Glutamatergic neuron (in vitro differentiated cells): Measurements from ENCODE around the gene TRIO. TPM values are rescaled to one million over a fixed set of nuclear protein-coding genes. Genes with fewer than 3 reads are reported as not detected.

Experiments
- DNase-seq: peaks from one replicate; pipeline ENCODE4 v3.0.0; 2022
- H3K27ac Mint-ChIP-seq: one replicate; pipeline ENCODE4 v1.8.0; 2020; ENCODE audit warnings: mild to moderate bottlenecking, mixed read lengths, inconsistent platforms; ENCODE audit not compliant: unreplicated experiment
- H3K27me3 Mint-ChIP-seq: one replicate; pipeline ENCODE4 v1.8.0; 2020; ENCODE audit warnings: mild to moderate bottlenecking, moderate library complexity, mixed read lengths, inconsistent platforms; ENCODE audit not compliant: unreplicated experiment
- H3K36me3 Mint-ChIP-seq: one replicate; pipeline ENCODE4 v1.8.0; 2020; ENCODE audit warnings: mild to moderate bottlenecking, mixed read lengths, inconsistent platforms; ENCODE audit not compliant: unreplicated experiment
- H3K4me1 Mint-ChIP-seq: one replicate; pipeline ENCODE4 v1.8.0; 2020; ENCODE audit warnings: mild to moderate bottlenecking, low read depth, mixed read lengths, inconsistent platforms; ENCODE audit not compliant: unreplicated experiment
- H3K4me3 Mint-ChIP-seq: one replicate; pipeline ENCODE4 v1.8.0; 2020; ENCODE audit warnings: mild to moderate bottlenecking, mixed read lengths, inconsistent platforms; ENCODE audit not compliant: unreplicated experiment
- H3K9me3 Mint-ChIP-seq: one replicate; pipeline ENCODE4 v1.8.0; 2020; ENCODE audit warnings: mild to moderate bottlenecking, moderate library complexity, mixed read lengths, inconsistent platforms; ENCODE audit not compliant: unreplicated experiment
- total RNA-seq: library from RNA; stranded (reverse); fragmentation: NEBNext Ultra II Directional; extraction: Animal tissue kit (Norgen Biotek cat#: 25700); gene quantifications from one replicate; pipeline ENCODE4 v1.2.1, GENCODE V29; 2021; ENCODE audit not compliant: unreplicated experiment
- TF ChIP-seq, protein P1 (sequence below): fragments of 200-600 bp; sonication (generic); IDR thresholded peaks from one replicate; pipeline ENCODE4 v1.5.0; 2021; ENCODE audit not compliant: partially characterized antibody, unreplicated experiment

The TRIO gene
- total RNA-seq, 1 donor from 2014 or later, result 281 TPM

DNA sequence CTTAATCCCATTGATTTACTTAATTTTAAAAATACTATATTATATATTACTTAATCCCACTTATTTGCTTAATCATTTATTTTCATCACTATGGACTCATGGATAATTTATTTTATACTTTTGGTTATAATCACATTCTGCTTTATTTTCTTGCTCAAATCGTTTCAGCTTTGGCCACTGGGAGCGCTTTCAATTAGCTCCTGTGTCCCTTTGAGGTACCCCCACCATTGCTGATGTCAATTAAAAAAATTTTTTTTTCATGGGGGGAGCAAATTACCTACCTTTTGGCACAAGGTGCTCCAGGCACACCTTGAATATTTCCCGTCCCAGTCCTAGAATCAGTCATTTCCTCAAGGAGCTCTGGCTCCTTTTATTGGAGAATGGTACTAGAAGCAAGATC lies 1.4 kb upstream of the TRIO start:
- no peak for DNase-seq
- Mint-ChIP-seq H3K27ac (no peak overlapping the region), H3K27me3 (peaks cover 20% of the 10 kb centered on the region), H3K36me3 (peaks cover 9% of the 10 kb centered on the region), H3K4me1 (peaks cover 41% of the 10 kb centered on the region), H3K9me3 (peaks cover 22% of the 10 kb centered on the region), H3K4me3 (peak overlapping the region; percentile 15)
- TF ChIP-seq, protein P1, sequence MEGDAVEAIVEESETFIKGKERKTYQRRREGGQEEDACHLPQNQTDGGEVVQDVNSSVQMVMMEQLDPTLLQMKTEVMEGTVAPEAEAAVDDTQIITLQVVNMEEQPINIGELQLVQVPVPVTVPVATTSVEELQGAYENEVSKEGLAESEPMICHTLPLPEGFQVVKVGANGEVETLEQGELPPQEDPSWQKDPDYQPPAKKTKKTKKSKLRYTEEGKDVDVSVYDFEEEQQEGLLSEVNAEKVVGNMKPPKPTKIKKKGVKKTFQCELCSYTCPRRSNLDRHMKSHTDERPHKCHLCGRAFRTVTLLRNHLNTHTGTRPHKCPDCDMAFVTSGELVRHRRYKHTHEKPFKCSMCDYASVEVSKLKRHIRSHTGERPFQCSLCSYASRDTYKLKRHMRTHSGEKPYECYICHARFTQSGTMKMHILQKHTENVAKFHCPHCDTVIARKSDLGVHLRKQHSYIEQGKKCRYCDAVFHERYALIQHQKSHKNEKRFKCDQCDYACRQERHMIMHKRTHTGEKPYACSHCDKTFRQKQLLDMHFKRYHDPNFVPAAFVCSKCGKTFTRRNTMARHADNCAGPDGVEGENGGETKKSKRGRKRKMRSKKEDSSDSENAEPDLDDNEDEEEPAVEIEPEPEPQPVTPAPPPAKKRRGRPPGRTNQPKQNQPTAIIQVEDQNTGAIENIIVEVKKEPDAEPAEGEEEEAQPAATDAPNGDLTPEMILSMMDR, result no peak

GRCh38 chr5:14142202-14142826 lies 828 bp upstream of the TRIO start:
- Mint-ChIP-seq H3K9me3 (peaks cover 23% of the 10 kb centered on the region), H3K27me3 (peaks cover 20% of the 10 kb centered on the region), H3K4me1 (peaks cover 45% of the 10 kb centered on the region), H3K36me3 (peaks cover 9% of the 10 kb centered on the region), H3K4me3 (peak overlapping the region; percentile 90), H3K27ac (peak overlapping the region; percentile 50)
- TF ChIP-seq, protein P1, result no peak
- no peak for DNase-seq

GRCh38 chr5:14143546-14143840 lies 351 bp downstream of the TRIO start:
- Mint-ChIP-seq H3K4me1 (peaks cover 52% of the 10 kb centered on the region), H3K9me3 (peaks cover 23% of the 10 kb centered on the region), H3K27ac (no peak overlapping the region), H3K4me3 (no peak overlapping the region), H3K36me3 (peaks cover 9% of the 10 kb centered on the region), H3K27me3 (peaks cover 18% of the 10 kb centered on the region)
- DNase-seq, result no peak
- TF ChIP-seq, protein P1, result no peak

DNA sequence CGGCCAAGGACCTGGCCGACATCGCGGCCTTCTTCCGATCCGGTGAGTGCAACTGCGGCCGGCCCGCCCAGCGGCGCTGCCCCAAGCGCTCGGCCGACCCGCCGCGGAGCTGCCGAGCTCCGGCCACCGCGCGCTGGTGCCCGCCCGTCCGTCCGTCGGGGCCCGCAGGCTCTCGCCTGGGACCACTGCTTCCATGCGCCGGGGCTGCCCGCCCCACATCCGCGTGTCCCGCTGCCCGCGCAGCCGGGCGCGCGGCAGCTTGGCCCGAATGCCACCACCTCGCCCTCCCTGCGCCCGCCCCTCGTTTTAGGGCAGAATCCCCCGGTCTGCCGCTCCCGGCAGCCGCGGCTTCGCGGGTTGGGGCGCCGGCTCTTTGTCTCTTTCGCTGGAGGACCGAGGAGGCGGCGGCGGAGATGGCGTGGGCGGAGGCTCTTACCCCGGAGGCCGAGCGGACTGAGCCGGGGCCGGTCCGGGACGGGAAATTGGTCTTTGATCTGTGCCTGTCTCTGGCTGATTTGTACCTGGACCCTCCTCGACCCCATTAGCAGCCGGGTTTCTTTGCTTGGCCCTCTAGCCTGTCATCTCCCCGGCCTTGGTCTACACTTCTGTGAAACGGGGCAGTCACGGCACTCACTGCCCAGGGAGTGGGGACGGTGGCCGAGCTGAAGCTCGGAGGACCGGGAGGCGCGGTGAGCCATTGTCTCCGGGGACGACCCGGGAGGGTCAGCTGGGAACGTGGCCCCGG lies 871 bp downstream of the TRIO start:
- peak overlapping the region; percentile 90 for H3K4me3 Mint-ChIP-seq
- peaks cover 9% of the 10 kb centered on the region for H3K36me3 Mint-ChIP-seq
- peaks cover 52% of the 10 kb centered on the region for H3K4me1 Mint-ChIP-seq
- peaks cover 19% of the 10 kb centered on the region for H3K27me3 Mint-ChIP-seq
- peak; percentile 56 for DNase-seq
- H3K9me3 Mint-ChIP-seq, result peaks cover 24% of the 10 kb centered on the region
- TF ChIP-seq, protein P1, result no peak
- H3K27ac Mint-ChIP-seq, result peak overlapping the region; percentile 89
